Measurements from ENCODE around the gene AR. TPM values are rescaled to one million over a fixed set of nuclear protein-coding genes. Genes with fewer than 3 reads are reported as not detected.

Gene AR
- total and polyA plus RNA-seq, 4 donors: 2.8 to 67.4 (median 22.9) TPM

DNA sequence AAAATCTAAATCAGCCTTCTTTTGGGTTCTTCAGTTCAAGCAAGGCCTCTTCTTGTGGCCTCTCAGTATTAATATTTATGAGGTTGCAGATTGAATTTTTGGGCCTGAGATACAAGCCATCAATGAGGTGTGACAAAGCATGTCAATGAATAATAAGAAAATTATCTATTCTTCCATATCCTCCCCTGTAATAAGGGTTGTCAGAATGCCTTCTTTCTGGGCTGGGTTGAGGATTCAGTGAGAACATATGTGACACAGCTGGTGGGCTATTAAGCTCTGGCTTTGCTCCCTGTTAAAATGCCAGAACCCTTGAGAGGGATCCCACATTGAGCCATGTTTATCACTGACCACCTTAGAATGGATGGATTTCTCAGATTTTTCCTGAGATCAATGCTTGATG, 187.2 kb downstream of the AR start:
- Histone ChIP-seq H3K9ac (ENCODE audit: low read depth in 1 of 2, low read length in 2 of 2) (no peak overlapping the region), H3K9me3 (ENCODE audit: control insufficient read depth in 4 of 4, low read length in 3 of 4) (no peaks in the 10 kb centered on the region), H3K27ac (ENCODE audit: low read depth in 1 of 2, low read length in 2 of 2) (no peak overlapping the region), H3K36me3 (ENCODE audit: control insufficient read depth in 4 of 4, insufficient read depth in 3 of 4, low read depth in 1 of 4, low read length in 3 of 4) (peaks cover 0 to 5% (median 2%) of the 10 kb centered on the region in 4 donors), H3K4me3 (ENCODE audit: low read depth in 1 of 3, low read length in 3 of 3) (no peak overlapping the region), H3K4me1 (ENCODE audit: control insufficient read depth in 4 of 4, insufficient read depth in 4 of 4, low read length in 3 of 4) (no peaks in the 10 kb centered on the region), H3K27me3 (ENCODE audit: control insufficient read depth in 4 of 4, insufficient read depth in 4 of 4, low read length in 3 of 4) (no peaks in the 10 kb centered on the region)
- DNase-seq (ENCODE audit: low spot score): no peak
- no peak for TF ChIP-seq JUND (IDR thresholded peaks at IDR 0.05)

DNA sequence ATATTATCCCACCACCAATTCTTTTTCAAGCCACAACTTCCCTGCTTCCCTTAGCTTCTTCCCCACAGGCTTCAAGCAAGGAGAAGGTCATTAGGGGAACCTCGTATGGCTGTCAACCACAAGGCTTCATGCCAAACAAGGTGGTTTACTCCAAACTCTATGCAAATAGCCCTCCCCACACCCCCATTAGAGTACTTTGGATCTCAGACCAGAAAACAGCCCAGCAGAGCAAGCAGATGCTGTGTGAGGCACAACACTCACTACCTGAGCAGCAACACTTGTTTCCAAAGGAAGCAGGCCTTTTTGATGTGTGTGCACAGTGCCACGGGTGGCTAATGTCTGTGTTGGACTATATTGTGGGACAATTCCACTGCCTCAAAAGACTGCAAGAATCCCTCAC, 189.0 kb downstream of the AR start:
- no peak for TF ChIP-seq EGR1 (IDR thresholded peaks at IDR 0.05; ENCODE audit: low read depth in 2 of 2)
- no peak for TF ChIP-seq FOXA2 (IDR thresholded peaks at IDR 0.05)
- TF ChIP-seq GABPA (IDR thresholded peaks at IDR 0.05 in 1 of 2, conservative IDR thresholded peaks at IDR 0.05 in 1 of 2): no peak
- no peak for TF ChIP-seq RXRA (IDR thresholded peaks at IDR 0.05)
- TF ChIP-seq, protein P1, sequence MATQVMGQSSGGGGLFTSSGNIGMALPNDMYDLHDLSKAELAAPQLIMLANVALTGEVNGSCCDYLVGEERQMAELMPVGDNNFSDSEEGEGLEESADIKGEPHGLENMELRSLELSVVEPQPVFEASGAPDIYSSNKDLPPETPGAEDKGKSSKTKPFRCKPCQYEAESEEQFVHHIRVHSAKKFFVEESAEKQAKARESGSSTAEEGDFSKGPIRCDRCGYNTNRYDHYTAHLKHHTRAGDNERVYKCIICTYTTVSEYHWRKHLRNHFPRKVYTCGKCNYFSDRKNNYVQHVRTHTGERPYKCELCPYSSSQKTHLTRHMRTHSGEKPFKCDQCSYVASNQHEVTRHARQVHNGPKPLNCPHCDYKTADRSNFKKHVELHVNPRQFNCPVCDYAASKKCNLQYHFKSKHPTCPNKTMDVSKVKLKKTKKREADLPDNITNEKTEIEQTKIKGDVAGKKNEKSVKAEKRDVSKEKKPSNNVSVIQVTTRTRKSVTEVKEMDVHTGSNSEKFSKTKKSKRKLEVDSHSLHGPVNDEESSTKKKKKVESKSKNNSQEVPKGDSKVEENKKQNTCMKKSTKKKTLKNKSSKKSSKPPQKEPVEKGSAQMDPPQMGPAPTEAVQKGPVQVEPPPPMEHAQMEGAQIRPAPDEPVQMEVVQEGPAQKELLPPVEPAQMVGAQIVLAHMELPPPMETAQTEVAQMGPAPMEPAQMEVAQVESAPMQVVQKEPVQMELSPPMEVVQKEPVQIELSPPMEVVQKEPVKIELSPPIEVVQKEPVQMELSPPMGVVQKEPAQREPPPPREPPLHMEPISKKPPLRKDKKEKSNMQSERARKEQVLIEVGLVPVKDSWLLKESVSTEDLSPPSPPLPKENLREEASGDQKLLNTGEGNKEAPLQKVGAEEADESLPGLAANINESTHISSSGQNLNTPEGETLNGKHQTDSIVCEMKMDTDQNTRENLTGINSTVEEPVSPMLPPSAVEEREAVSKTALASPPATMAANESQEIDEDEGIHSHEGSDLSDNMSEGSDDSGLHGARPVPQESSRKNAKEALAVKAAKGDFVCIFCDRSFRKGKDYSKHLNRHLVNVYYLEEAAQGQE (IDR thresholded peaks at IDR 0.05): no peak
- no peak for TF ChIP-seq JUND (IDR thresholded peaks at IDR 0.05)
- TF ChIP-seq SP1 (IDR thresholded peaks at IDR 0.05): no peak
- TF ChIP-seq YY1 (IDR thresholded peaks at IDR 0.05): no peak
- TF ChIP-seq, protein P2, sequence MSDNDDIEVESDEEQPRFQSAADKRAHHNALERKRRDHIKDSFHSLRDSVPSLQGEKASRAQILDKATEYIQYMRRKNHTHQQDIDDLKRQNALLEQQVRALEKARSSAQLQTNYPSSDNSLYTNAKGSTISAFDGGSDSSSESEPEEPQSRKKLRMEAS (IDR thresholded peaks at IDR 0.05): no peak
- no peak for TF ChIP-seq HNF4G (IDR thresholded peaks at IDR 0.05)
- TF ChIP-seq, protein P3, sequence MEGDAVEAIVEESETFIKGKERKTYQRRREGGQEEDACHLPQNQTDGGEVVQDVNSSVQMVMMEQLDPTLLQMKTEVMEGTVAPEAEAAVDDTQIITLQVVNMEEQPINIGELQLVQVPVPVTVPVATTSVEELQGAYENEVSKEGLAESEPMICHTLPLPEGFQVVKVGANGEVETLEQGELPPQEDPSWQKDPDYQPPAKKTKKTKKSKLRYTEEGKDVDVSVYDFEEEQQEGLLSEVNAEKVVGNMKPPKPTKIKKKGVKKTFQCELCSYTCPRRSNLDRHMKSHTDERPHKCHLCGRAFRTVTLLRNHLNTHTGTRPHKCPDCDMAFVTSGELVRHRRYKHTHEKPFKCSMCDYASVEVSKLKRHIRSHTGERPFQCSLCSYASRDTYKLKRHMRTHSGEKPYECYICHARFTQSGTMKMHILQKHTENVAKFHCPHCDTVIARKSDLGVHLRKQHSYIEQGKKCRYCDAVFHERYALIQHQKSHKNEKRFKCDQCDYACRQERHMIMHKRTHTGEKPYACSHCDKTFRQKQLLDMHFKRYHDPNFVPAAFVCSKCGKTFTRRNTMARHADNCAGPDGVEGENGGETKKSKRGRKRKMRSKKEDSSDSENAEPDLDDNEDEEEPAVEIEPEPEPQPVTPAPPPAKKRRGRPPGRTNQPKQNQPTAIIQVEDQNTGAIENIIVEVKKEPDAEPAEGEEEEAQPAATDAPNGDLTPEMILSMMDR (IDR thresholded peaks at IDR 0.05; ENCODE audit: low read depth, low read length, missing input control): no peak
- no peak for TF ChIP-seq FOXA1 (IDR thresholded peaks at IDR 0.05)
- no peak for TF ChIP-seq NR2F2 (IDR thresholded peaks at IDR 0.05)
- TF ChIP-seq, protein P4, sequence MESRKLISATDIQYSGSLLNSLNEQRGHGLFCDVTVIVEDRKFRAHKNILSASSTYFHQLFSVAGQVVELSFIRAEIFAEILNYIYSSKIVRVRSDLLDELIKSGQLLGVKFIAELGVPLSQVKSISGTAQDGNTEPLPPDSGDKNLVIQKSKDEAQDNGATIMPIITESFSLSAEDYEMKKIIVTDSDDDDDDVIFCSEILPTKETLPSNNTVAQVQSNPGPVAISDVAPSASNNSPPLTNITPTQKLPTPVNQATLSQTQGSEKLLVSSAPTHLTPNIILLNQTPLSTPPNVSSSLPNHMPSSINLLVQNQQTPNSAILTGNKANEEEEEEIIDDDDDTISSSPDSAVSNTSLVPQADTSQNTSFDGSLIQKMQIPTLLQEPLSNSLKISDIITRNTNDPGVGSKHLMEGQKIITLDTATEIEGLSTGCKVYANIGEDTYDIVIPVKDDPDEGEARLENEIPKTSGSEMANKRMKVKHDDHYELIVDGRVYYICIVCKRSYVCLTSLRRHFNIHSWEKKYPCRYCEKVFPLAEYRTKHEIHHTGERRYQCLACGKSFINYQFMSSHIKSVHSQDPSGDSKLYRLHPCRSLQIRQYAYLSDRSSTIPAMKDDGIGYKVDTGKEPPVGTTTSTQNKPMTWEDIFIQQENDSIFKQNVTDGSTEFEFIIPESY (IDR thresholded peaks at IDR 0.05): no peak
- no peak for TF ChIP-seq TAF1 (conservative IDR thresholded peaks at IDR 0.05)
- TF ChIP-seq HNF4A (conservative IDR thresholded peaks at IDR 0.05): no peak
- TF ChIP-seq, protein P5, sequence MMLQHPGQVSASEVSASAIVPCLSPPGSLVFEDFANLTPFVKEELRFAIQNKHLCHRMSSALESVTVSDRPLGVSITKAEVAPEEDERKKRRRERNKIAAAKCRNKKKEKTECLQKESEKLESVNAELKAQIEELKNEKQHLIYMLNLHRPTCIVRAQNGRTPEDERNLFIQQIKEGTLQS (IDR thresholded peaks at IDR 0.05): no peak
- TF ChIP-seq RAD21 (IDR thresholded peaks at IDR 0.05): no peak
- Histone ChIP-seq H3K9ac (ENCODE audit: low read depth in 1 of 2, low read length in 2 of 2) (no peak overlapping the region), H3K4me1 (ENCODE audit: control insufficient read depth in 4 of 4, insufficient read depth in 4 of 4, low read length in 3 of 4) (no peaks in the 10 kb centered on the region), H3K27ac (ENCODE audit: low read depth in 1 of 2, low read length in 2 of 2) (no peak overlapping the region), H3K27me3 (ENCODE audit: control insufficient read depth in 4 of 4, insufficient read depth in 4 of 4, low read length in 3 of 4) (no peaks in the 10 kb centered on the region), H3K36me3 (ENCODE audit: control insufficient read depth in 4 of 4, insufficient read depth in 3 of 4, low read depth in 1 of 4, low read length in 3 of 4) (no peaks in the 10 kb centered on the region), H3K9me3 (ENCODE audit: control insufficient read depth in 4 of 4, low read length in 3 of 4) (no peaks in the 10 kb centered on the region), H3K4me3 (ENCODE audit: low read depth in 1 of 3, low read length in 3 of 3) (no peak overlapping the region)
- DNase-seq (ENCODE audit: low spot score): no peak
- WGBS: 32% methylated on average over 2 of the region's 2 CpGs

All from liver (tissue), 9 donors.